ENCODE data around the gene C9orf85.
"Not testable (repeated sequence)": the region's sequence is repeated elsewhere in the genome, so short reads cannot be mapped to it uniquely, and the experiment has no call there.

GRCh38 chr9:71954652-71955051, 43.2 kb downstream of the C9orf85 start:
- not testable (repeated sequence) for TF ChIP-seq CTCF, POLR2AphosphoS5, POLR2A, EP300 (IDR thresholded peaks at IDR 0.05)
